ENCODE results near the gene CCNJL. TPM values are rescaled to one million over a fixed set of nuclear protein-coding genes. Genes with fewer than 3 reads are reported as not detected.

Gene CCNJL
- total RNA-seq, 1 donor from 2014 or later: 9.4 TPM

GRCh38 chr5:160211352-160211751 is 101.0 kb downstream of the CCNJL start:
- peaks cover 16% of the 10 kb centered on the region for H3K4me1 Mint-ChIP-seq
- no peak overlapping the region for H3K9ac ChIP-seq
- H3F3A ChIP-seq (ENCODE audit: low read depth): no peaks in the 10 kb centered on the region
- H3K27me3 Mint-ChIP-seq (ENCODE audit: insufficient read depth, low read depth): peaks cover 2% of the 10 kb centered on the region
- H3K9me3 ChIP-seq (ENCODE audit: low read depth): no peaks in the 10 kb centered on the region
- H2AFZ ChIP-seq (replicated peaks): no peak overlapping the region
- no peak overlapping the region for H3K4me2 ChIP-seq
- H3K36me3 ChIP-seq: no peaks in the 10 kb centered on the region
- H3K27me3 ChIP-seq: no peaks in the 10 kb centered on the region
- H3K9me3 Mint-ChIP-seq: no peaks in the 10 kb centered on the region
- no peak for DNase-seq (ENCODE audit: low spot score)
- no peaks in the 10 kb centered on the region for H3K79me2 ChIP-seq (ENCODE audit: low read depth)
- no peaks in the 10 kb centered on the region for H4K20me1 ChIP-seq (ENCODE audit: low read depth)
- no peaks in the 10 kb centered on the region for H3K4me1 ChIP-seq
- TF ChIP-seq EZH2phosphoT487 (IDR thresholded peaks at IDR 0.05) (no peak), EZH2 (IDR thresholded peaks at IDR 0.05) (no peak)
- H3K4me3 ChIP-seq: no peak overlapping the region
- H3K4me3 Mint-ChIP-seq: no peak overlapping the region
- H3K27ac Mint-ChIP-seq: no peak overlapping the region
- H3K27ac ChIP-seq: no peak overlapping the region
- no peaks in the 10 kb centered on the region for H3K36me3 Mint-ChIP-seq

GRCh38 chr5:160210606-160211005 is 101.8 kb downstream of the CCNJL start:
- Mint-ChIP-seq H3K27me3 (ENCODE audit: insufficient read depth, low read depth) (peaks cover 2% of the 10 kb centered on the region), H3K4me1 (peaks cover 16% of the 10 kb centered on the region), H3K4me3 (no peak overlapping the region), H3K27ac (peak overlapping the region; percentile 18), H3K36me3 (no peaks in the 10 kb centered on the region), H3K9me3 (no peaks in the 10 kb centered on the region)
- H2AFZ ChIP-seq (replicated peaks): no peak overlapping the region
- no peaks in the 10 kb centered on the region for H3K9me3 ChIP-seq (ENCODE audit: low read depth)
- H3K9ac ChIP-seq: no peak overlapping the region
- no peak overlapping the region for H3K27ac ChIP-seq
- H3K79me2 ChIP-seq (ENCODE audit: low read depth): no peaks in the 10 kb centered on the region
- no peak overlapping the region for H3K4me2 ChIP-seq
- H3K4me1 ChIP-seq: no peaks in the 10 kb centered on the region
- H3K27me3 ChIP-seq: no peaks in the 10 kb centered on the region
- no peak for DNase-seq (ENCODE audit: low spot score)
- H3K4me3 ChIP-seq: no peak overlapping the region
- no peaks in the 10 kb centered on the region for H4K20me1 ChIP-seq (ENCODE audit: low read depth)
- no peaks in the 10 kb centered on the region for H3K36me3 ChIP-seq
- H3F3A ChIP-seq (ENCODE audit: low read depth): no peaks in the 10 kb centered on the region
- TF ChIP-seq CTCF (IDR thresholded peaks at IDR 0.05): no peak
- TF ChIP-seq EZH2phosphoT487 (IDR thresholded peaks at IDR 0.05): no peak
- TF ChIP-seq EZH2 (IDR thresholded peaks at IDR 0.05): no peak

- TF ChIP-seq EZH2phosphoT487 (IDR thresholded peaks at IDR 0.05): no peak
- no peak for TF ChIP-seq EZH2 (IDR thresholded peaks at IDR 0.05)
- no peak for TF ChIP-seq CTCF (IDR thresholded peaks at IDR 0.05)
- no peaks in the 10 kb centered on the region for H3K36me3 ChIP-seq
- Mint-ChIP-seq H3K27me3 (ENCODE audit: insufficient read depth, low read depth) (peaks cover 2% of the 10 kb centered on the region), H3K36me3 (no peaks in the 10 kb centered on the region), H3K27ac (peak overlapping the region; percentile 16), H3K9me3 (no peaks in the 10 kb centered on the region), H3K4me1 (peaks cover 16% of the 10 kb centered on the region), H3K4me3 (no peak overlapping the region)
- H3K4me2 ChIP-seq: no peak overlapping the region
- H3K4me3 ChIP-seq: no peak overlapping the region
- no peaks in the 10 kb centered on the region for H3K79me2 ChIP-seq (ENCODE audit: low read depth)
- no peaks in the 10 kb centered on the region for H4K20me1 ChIP-seq (ENCODE audit: low read depth)
- H2AFZ ChIP-seq (replicated peaks): no peak overlapping the region
- H3K27ac ChIP-seq: no peak overlapping the region
- no peaks in the 10 kb centered on the region for H3K4me1 ChIP-seq
- H3F3A ChIP-seq (ENCODE audit: low read depth): no peaks in the 10 kb centered on the region
- H3K9ac ChIP-seq: no peak overlapping the region
- no peak for DNase-seq (ENCODE audit: low spot score)
- H3K27me3 ChIP-seq: no peaks in the 10 kb centered on the region
- H3K9me3 ChIP-seq (ENCODE audit: low read depth): no peaks in the 10 kb centered on the region
Observed at GRCh38 chr5:160209917-160210316, 102.4 kb downstream of the CCNJL start.

- TF ChIP-seq EZH2 (IDR thresholded peaks at IDR 0.05) (no peak), CTCF (IDR thresholded peaks at IDR 0.05) (no peak), EZH2phosphoT487 (IDR thresholded peaks at IDR 0.05) (no peak)
- Histone ChIP-seq H3K36me3 (no peaks in the 10 kb centered on the region), H3K4me3 (no peak overlapping the region), H4K20me1 (ENCODE audit: low read depth) (no peaks in the 10 kb centered on the region), H3K4me1 (no peaks in the 10 kb centered on the region), H3F3A (ENCODE audit: low read depth) (no peaks in the 10 kb centered on the region), H3K27ac (no peak overlapping the region), H3K9ac (no peak overlapping the region), H2AFZ (replicated peaks) (no peak overlapping the region), H3K27me3 (no peaks in the 10 kb centered on the region), H3K4me2 (no peak overlapping the region), H3K79me2 (ENCODE audit: low read depth) (no peaks in the 10 kb centered on the region), H3K9me3 (ENCODE audit: low read depth) (no peaks in the 10 kb centered on the region)
- H3K36me3 Mint-ChIP-seq: no peaks in the 10 kb centered on the region
- H3K4me3 Mint-ChIP-seq: no peak overlapping the region
- no peaks in the 10 kb centered on the region for H3K27me3 Mint-ChIP-seq (ENCODE audit: insufficient read depth, low read depth)
- no peak for DNase-seq (ENCODE audit: low spot score)
- H3K27ac Mint-ChIP-seq: no peak overlapping the region
- peaks cover 16% of the 10 kb centered on the region for H3K4me1 Mint-ChIP-seq
- H3K9me3 Mint-ChIP-seq: no peaks in the 10 kb centered on the region
Observed at GRCh38 chr5:160207061-160207460, 105.3 kb downstream of the CCNJL start.

Small RNAs within 50 kb of the gene (small RNA-seq; reads per million reads assigned to genes)
- not detected for gene AC112191.3

Other genes starting within 250 kb of the CCNJL start
- gene PWWP2A, start 193.1 kb downstream of the CCNJL start, total RNA-seq (ENCODE audit: low replicate concordance): 37.1 and 49.0 TPM in 2 replicates
- 0.50 and 4.8 TPM in 2 replicates for gene FABP6, start 83.1 kb downstream of the CCNJL start, total RNA-seq (ENCODE audit: low replicate concordance)
- gene C1QTNF2, start 58.1 kb upstream of the CCNJL start, total RNA-seq (ENCODE audit: low replicate concordance): 0.06 and 0.25 TPM in 2 replicates
- gene FAM200C, start 87.5 kb upstream of the CCNJL start, total RNA-seq (ENCODE audit: low replicate concordance): 15.8 and 25.3 TPM in 2 replicates
- 41.2 and 48.5 TPM in 2 replicates for gene SLU7, start 106.5 kb upstream of the CCNJL start, total RNA-seq (ENCODE audit: low replicate concordance)
- 425 and 435 TPM in 2 replicates for gene PTTG1, start 109.3 kb upstream of the CCNJL start, total RNA-seq (ENCODE audit: low replicate concordance)